ENCODE measurements around the gene CBR1.

The CBR1 gene

DNA sequence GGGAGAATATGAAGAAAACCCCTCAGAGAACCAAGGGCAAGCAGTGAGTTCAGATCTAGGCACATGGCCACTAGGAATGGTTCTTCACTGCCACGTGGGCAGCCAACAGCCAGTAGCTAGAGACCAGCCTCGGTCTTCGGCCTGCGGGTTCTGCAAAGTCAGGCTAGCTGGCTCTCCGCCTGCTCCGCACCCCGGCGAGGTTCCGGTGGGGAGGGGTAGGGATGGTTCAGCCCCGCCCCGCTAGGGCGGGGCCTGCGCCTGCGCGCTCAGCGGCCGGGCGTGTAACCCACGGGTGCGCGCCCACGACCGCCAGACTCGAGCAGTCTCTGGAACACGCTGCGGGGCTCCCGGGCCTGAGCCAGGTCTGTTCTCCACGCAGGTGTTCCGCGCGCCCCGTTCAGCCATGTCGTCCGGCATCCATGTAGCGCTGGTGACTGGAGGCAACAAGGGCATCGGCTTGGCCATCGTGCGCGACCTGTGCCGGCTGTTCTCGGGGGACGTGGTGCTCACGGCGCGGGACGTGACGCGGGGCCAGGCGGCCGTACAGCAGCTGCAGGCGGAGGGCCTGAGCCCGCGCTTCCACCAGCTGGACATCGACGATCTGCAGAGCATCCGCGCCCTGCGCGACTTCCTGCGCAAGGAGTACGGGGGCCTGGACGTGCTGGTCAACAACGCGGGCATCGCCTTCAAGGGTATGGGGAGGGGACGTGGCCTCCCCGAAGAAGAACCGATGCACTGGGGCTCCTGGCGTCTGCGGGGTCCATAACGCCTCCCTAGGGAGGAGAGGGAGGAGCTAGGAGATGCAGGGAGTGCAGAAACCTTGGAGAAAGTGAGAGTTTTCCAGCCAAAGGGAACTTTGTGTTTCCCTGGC, at the start of gene CBR1:
CBR1 (plus strand) TSS at position 312 of the 871 bp plus-strand sequence; CDS start at position 404, 92 bp downstream.
- peak; percentile 60 to 75 (median 68) for DNase-seq (ENCODE audit: low read depth in 2 of 3, low spot score in 2 of 3)

DNA sequence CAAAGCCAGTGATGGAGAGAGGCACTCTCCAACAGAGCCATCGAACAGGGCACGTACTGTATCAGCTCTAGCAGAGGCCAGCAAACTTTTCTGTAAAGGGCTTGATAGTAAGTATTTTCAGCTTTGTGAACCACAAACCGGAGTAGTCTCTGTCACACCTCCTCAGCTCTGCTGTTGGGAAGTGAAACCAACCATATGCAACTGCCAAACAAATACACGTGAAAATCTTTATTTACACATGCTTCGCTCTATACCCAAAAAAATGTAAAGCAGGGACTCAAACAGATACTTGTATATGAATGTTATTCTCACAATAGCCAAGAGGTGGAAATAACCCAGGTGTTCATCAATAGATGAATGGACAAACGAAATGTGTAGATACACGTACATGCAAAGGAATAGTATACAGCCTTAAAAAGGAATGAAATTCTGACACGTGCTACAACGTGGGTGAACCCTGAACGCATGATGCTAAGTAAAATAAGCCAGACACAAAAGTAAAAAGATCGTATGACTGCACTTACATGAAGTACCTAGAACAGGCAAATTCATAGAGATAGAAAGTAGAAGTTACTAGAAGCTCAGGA, 48.5 kb upstream of the CBR1 start:
- no peak for DNase-seq (ENCODE audit: low read depth in 2 of 3, low spot score in 2 of 3)

DNA sequence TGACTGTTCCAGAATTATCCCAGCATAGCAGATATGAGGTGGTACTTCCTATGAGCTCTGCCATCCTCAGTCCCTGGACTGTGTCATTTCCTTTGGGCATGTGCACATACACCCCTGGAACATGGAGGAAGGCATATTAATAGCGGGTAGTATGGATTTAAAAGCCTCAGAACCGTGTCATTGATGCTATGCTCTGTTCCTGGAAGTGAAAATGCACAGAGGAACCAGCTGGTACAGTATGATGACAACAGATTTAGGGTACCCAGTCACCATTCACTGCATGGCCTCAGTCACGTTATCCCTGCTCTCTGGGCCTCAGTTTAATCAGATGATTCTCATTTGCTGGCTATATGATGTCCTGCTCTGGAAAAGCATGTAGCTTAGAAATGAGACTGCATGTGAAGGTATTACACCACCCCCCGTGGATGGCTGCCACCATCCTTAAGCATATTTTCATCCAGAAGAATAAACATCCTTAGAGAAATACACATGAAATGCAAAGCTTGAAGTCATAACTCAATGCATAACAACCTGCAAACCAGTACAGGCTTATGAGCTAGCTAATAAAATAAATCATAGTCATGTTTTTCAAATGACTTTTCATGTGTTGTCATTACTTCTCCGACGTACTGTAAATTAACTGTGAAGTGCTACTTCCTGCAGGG, 47.3 kb upstream of the CBR1 start:
- no peak for DNase-seq (ENCODE audit: low read depth in 2 of 3, low spot score in 2 of 3)

DNA sequence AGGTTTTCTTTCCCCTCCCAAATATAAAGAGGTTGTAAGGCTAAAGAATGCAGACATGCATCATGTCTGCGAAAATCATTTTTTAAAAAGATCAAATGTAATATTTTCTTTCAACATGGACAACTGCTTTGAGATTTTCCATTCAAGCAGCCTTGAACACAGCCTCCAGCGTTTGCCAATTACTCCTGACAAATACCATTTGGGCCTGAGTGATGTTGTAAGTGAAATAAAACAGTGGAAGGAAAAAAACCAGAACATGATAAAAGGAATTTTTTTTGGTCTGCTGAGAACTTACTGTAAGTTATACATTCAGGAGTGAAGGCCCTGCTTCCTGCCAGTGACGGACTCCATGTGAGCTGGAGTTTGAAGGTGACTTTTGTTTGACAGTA, 46.7 kb upstream of the CBR1 start:
- DNase-seq (ENCODE audit: low read depth in 2 of 3, low spot score in 2 of 3): no peak

DNA sequence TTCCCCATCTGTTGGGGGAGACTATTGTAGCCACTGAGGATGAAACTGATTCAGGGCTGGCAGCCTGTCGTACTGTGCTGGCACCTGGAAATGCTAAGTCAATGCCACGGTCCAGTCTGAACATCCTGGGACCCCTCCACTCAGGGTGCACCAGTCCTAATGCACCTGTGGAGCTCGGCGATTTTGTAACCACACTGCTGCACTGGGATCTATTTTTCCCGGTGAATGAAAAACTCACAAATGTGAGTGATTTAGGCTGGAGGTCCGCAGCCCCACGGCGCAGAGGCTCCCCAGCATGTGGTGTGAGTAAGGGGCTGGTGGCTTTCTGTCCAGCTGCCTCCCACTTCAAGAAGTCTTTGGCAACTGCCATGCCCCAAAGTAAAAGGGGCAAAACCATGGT, 45.0 kb upstream of the CBR1 start:
- no peak for DNase-seq (ENCODE audit: low read depth in 2 of 3, low spot score in 2 of 3)

DNA sequence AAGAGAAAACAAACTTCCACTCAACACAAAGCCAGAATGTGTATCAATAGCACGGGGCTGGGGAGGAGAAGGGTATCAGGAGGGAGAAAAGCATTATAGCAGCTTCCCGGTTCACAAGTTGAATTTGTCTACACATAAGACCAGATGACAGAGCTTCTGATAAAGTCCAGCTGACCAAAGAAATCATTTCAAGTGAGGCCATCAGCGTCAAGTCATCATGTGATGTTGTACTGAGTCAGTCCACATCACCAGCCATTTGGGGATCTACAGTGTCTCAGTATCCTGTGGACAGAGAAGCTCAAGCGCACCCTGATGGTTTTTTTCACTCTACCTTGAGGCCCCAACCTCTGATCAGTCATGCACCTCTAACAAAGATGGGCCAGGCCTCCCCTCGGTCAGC, 42.5 kb upstream of the CBR1 start:
- DNase-seq (ENCODE audit: low read depth in 2 of 3, low spot score in 2 of 3): no peak

DNA sequence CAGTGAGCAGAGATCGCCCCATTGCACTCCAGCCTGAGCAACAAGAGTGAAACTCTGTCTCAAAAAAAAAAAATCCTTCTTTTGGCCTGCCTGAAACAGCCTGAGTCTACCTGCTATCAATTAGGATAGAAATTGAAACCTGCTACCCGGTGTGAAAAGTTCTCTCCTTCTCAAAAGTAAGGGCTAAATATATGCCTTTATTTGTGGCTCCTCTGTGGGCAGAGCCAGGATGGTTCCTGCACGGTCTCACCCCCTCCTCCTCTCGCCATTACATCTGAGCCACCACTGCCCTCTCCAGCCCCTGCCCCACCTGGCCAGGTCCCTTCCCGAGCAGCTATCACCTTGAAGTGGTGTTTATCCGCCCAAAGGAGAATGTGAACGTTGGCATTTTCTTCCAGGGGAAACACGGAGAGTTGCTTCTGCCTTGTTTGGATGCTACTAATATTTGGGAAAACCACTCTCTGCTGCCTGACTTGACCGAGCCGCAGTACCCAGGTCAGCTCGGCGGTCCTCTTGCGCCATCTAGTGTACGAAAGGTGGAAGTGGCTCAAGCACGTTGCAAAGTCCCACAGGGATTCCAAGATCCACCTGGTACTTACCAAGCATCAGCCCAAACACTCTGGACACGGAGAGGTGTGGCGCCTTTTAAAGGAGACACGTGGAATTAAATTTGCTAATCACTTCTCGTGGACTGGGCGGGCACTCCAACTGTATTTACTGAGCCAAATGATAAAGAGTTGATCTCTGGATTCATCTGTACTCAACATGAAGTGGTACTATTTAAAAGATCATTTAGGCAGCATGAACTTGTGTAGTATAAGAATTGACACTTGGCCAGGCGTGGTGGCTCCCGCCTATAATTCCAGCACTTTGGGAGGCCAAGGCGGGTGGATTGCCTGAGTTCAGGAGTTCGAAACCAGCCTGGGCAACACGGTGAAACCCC, 41.4 kb upstream of the CBR1 start:
- peak; percentile 30 to 51 (median 38) for DNase-seq (ENCODE audit: low read depth in 2 of 3, low spot score in 2 of 3)

DNA sequence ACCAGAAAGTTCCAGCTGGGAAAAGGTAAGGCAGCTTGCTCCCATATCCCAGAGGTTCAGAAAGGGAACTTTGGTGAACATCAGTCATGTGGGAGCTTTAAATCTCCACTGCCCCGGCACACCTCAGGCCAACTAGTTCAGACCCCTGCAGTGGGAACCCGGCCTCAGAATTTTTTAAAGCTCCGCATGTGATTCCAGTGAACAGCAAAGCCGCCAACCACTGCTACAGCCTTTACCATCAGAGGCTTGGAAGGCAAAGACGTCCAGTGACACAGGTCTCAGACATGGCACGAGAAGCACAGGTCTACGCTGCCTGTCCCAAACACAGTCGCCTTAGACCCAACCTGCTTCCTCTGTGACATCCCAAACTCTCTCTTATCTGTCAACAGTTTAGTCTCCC, 40.5 kb upstream of the CBR1 start:
- no peak for DNase-seq (ENCODE audit: low read depth in 2 of 3, low spot score in 2 of 3)

DNA sequence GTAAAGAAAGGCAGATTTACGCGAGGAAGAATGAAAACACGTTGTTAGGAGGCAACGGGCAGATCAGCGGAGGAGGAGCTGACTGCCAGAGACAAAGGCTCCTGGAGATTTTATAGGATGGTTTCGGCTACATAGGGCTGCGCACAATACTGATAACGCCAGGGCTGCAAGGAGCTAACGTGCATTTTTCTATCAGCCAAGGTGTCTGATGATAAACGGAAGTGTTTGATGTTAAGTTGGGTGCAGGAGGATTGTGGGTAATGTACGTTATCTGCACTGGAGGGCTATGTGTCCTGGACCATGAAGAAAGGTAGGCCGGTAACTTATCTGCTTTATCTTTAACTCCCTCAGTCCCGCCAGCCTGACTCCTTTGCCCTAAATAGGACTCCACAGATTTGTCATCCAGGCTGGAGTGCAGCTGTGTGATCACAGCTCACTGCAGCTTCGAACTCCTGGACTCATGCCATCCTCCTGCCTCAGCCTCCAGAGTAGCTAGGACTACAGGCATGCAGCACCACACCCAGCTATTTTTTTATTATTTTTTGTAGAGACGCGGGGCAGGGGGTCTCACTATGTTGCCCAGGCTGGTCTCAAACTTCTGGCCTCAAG, 39.1 kb upstream of the CBR1 start:
- DNase-seq (ENCODE audit: low read depth in 2 of 3, low spot score in 2 of 3): no peak

DNA sequence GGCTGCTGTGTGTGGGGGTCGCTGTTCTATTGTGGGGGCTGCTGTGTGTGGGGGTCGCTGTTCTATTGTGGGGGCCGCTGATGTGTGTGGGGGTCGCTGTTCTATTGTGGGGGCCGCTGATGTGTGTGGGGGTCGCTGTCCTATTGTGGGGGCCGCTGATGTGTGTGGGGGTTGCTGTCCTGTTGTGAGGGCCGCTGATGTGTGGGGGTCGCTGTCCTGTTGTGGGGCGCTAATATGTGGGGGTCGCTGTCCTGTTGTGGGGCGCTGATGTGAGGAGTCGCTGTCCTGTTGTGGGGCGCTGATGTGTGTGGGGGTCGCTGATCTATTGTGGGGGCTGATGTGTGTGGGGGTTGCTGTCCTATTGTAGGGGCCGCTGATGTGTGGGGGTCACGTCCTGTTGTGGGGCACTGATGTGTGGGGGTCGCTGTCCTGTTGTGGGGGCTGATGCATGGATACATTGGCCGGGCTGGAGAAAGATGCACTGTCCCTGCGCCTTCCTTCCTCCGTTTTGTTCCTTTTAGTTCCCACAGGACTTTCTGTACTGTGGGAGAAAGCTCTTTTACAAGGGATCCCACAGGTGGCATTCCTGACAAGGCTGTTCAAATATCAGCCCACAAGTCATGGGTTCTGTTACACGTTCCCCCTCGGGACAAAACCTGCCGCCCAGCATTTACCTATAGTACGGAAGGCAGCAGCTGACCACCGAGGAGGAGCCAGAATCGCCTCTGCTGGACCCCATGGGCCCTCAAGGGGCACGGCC, 37.0 kb upstream of the CBR1 start:
- DNase-seq (ENCODE audit: low read depth in 2 of 3, low spot score in 2 of 3): no peak

DNA sequence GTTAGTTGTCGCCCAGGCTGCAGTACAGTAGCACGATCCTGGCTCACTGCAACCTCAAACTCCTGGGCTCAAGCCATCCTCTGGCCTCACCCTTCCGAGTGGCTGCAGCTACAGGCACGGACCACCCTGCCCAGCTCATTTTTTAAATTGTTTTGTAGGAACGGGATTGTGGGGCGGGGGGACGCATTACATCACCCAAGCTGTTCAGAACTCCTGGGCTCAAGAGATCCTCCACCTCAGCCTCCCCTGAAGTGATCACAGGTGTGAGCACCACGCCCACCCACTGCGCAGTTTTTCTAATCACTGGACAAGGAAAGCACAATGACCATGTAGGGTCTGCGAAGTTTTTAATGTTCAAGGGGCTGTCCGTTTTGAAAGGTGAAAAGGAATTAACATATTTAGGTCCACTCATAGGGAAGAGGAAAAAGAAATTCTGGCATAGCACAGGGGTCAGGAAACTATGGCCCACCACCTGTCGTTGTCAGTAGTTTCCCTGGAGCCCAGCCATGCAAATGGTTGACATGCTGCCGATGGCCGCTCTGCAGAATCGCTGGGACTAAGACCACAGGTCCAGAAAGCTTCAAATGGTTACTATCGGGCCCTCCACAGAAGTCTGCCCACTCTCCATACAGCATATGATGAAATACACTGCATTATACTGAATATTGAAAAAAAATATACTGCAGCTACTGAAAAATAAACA, 35.5 kb upstream of the CBR1 start:
- no peak for DNase-seq (ENCODE audit: low read depth in 2 of 3, low spot score in 2 of 3)

DNA sequence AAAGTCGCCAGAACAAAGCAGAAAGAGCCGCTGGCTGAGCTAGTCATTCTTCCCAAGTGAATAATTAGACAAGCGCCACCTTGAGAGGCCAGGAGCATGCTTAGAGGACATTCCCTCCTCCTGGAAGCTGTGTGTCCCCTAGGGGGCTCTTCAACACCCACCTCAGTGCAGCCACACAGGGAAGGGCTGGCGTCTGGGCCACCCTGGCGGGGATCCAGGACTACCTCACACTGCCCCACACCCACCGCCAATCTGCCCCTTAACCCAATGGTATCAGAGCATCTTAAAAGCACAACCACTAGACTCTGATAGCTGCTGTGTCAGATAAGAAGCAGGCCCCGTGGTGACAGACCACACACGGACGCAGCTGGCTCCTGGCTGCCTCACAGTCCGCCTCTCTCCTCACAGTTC, 34.4 kb upstream of the CBR1 start:
- DNase-seq (ENCODE audit: low read depth in 2 of 3, low spot score in 2 of 3): no peak

DNA sequence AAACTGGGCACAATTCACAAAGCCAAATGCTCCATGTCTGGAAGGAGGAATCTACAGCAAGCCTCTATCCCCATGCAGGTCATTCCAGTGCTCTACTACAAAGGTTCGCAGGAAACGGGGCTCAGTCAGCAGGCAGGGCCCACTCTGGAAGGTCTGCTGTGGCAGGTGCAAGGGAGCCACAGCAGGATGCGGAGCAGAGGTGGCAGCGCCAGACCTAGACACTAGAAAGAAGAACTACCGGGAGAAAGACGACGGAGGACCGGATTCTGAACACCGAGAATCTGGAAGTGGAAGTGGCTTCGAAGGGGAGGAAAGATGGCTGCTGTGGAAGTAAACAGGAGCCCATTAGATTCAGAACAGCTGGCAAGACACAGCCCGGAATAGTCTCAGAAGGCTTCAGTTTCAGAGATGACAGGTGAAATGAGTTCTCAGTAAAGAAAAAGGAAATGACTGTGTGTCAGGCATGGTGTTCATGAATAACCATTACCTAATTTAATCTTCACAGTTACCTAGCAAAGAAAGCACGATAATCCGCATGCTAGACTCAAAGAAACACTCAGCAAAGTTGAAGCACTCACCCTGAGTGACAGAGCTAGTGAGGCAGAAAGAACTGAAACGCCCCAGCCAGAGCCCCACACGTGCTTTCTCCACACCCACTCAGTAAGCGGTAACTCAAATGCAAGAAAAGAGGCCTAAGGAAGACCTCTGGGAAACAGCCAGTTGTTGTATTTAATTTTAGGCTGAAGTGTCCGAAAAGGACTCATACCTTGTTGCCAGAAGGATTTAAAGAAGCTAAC, 30.9 kb upstream of the CBR1 start:
- no peak for DNase-seq (ENCODE audit: low read depth in 2 of 3, low spot score in 2 of 3)

DNA sequence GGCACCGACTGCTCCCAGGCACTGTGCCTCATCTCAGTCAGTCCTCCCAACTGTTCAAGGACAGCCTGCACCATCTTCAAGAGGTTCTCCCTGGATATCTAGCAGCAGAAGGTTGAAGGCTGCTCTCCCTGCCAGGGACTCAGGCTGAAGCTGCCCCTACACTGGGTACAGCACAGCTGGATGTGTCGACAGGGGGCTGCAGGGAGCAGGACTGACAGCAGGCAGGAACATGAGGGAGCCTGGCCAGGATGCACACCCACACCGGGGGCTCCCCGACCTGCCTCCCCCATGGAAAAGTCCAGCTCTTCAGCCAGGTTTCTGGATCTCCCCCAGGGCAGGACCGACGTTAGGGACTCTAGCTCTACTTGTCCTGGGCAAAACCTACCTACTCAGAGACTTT, 30.0 kb upstream of the CBR1 start:
- no peak for DNase-seq (ENCODE audit: low read depth in 2 of 3, low spot score in 2 of 3)

DNA sequence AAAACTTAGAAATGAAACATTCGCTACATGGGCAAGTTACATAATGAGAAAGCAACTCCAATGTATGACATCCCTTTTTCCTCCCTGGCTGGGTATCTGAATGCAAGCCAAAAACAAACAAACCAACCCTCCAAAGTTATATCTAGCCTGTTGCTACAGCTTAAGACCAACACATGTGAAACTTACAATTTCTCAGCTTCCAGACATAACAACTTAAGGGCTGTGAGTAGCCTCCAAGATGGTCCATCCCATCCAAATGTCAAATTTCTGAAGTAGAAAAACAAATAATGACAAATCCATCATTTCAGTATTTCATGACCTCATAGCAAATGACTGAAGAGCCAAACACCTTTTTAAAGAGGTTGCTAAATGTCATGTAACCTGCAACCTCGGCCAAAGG, 29.4 kb upstream of the CBR1 start:
- no peak for DNase-seq (ENCODE audit: low read depth in 2 of 3, low spot score in 2 of 3)

DNA sequence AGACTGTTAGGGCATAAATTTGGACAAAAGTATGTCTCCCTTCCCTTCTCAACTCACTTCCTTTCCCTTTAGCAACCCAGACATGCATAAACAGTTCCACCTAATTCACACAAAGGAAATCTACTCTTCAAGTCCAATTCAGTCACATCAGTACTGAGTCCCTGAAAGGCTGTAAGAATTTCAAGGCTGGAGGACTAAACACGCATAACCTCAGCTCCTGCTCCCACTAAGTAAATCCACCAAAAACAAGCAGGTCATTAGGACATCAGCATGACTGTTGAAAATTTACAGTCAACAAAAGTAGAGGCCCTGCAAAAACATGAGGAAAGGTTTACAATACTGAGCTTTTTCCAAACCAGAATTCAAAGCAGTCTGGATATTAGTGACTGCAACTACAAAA, 27.9 kb upstream of the CBR1 start:
- DNase-seq (ENCODE audit: low read depth in 2 of 3, low spot score in 2 of 3): no peak

DNA sequence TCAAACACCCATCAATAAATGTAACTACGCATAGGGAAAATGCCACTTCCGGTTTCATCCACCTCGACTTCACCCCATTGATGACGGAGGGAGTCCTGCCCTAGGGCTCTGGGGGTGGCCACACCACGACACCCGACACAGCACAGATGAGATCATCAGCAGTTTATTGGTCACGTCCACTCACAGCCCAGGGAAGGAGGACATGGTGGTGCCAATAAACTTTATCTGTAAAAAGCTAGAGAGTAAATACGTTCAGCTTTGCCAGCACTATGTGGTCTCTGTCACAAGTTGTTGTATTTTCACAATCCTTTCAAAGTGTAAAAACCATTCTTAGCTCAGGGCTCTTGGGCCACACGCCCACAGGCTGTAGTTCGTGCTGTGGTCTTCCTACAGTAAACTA, 25.8 kb upstream of the CBR1 start:
- no peak for DNase-seq (ENCODE audit: low read depth in 2 of 3, low spot score in 2 of 3)

DNA sequence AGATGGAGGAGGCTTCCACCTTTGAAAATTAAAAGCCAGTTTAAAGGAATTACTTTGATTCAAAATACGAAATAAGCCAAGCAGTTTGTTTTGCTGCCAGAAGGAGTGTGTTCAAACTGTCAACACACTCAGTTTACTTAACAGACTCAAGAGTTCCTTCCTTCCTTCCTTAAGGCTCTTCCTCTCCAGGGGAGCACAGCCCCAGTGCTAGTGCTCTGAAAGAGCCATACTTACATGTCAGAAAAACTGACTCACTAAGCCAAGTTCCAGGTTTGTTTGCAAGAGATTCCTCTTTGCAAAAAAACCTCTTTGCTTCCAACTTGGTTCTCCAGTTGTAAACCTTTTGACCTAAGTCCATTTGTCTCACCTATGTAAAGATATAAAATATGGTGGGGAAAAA, 23.8 kb upstream of the CBR1 start:
- no peak for DNase-seq (ENCODE audit: low read depth in 2 of 3, low spot score in 2 of 3)

DNA sequence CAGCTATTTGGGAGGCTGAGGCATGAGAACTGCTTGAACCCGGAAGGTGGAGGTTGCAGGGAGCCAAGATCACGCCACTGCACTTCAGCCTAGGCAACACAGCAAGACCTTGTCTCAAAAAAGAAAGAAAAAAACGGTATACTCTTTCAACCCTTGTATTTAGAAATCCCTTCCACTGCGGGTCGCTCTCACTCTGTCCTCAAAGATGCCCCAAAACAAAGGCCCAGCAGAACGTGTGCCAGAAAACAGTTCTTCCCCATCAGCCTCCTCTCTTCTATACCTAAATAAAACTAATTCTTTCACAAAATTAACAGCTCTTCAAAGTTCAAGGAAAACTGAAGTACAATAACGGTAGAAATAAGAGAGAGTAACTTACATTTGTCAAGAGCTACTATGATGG, 22.7 kb upstream of the CBR1 start:
- DNase-seq (ENCODE audit: low read depth in 2 of 3, low spot score in 2 of 3): no peak
